Fibroblast of skin of left quadriceps (primary cell): ENCODE results near the gene CACNG6.

Source experiments
- DNase-seq, 2 experiments: peaks; one replicate each; pipeline ENCODE4 v3.0.0-alpha.2; 2013; ENCODE audit warnings: low read depth in 2 of 2

The CACNG6 gene

DNA sequence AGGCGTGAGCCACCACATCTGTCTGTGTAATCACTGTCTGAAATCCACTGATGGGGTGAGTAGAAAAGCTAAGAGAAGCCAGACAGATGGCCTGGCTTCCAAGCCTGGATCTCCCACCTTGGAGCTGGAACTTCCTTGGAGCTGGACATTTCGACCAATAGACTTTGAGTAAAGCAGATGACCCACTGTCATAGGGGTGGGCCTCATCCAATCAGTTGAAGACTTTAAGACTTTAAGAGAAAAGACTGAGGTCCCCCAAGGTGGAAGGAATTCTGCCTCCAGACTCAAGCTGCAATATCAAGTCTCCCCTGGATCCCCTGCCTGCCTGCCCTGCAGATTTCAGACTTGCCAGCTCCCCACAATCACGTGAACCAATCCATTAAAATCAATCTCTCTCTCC, 51.6 kb downstream of the CACNG6 start:
- DNase-seq = no peak

DNA sequence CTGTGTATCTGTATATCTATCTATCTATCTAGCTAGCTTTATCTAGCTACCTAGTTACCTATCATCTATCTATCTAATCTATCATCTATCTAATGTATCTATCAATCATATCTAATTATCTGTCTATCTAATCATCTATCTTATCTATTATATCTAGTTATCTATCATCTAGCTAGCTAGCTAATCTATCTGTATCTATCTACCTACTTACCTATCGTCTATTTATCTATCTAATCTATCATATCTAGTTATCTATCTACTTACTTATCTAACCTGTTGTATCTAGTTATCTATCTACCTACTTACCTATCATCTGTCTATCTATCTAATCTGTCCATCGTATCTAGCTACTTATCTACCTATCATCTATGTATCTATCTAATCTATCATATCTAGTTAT, 54.3 kb downstream of the CACNG6 start:
- DNase-seq = no peak

DNA sequence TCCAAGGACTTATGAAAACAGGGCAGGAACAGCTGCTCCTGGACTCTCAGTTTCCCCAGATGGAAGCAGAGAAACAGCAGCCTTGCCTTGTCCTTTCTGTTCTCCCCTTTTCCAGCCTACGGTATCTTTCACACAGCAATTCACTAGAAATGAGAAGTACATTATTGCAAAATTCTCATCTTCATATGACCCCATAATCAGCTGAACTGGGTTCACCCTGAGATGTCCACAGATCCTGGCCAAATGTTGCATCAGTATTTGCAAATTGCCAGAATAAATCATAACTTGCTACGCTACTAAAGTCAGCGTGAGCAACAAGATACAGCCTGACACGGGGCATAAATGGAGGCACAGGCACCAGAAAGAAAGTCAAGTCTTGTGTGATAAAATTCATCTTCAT, 56.2 kb downstream of the CACNG6 start:
- no peak for DNase-seq
